ENCODE results near the gene ZNF550.

Gene ZNF550

DNA sequence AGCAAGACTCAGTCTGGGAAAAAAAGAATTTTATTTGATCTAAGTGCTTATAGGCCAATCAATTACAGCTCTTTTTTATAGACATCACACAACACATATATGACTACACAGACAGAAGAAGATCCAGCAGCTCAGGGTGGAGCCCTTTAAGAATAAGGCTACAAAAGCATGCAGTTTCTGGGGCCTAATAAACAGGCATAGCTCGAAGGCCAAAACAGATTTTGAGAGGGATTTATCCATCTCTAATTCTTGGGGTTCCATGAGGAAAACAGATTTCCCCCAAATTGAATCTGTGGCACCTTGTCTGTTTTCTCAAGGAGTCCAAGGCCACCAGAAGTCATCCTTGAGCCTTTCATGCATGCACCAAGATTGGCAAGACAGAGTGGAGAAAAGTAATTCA, 3.9 kb upstream of the ZNF550 start:
- TF ChIP-seq, protein P1, sequence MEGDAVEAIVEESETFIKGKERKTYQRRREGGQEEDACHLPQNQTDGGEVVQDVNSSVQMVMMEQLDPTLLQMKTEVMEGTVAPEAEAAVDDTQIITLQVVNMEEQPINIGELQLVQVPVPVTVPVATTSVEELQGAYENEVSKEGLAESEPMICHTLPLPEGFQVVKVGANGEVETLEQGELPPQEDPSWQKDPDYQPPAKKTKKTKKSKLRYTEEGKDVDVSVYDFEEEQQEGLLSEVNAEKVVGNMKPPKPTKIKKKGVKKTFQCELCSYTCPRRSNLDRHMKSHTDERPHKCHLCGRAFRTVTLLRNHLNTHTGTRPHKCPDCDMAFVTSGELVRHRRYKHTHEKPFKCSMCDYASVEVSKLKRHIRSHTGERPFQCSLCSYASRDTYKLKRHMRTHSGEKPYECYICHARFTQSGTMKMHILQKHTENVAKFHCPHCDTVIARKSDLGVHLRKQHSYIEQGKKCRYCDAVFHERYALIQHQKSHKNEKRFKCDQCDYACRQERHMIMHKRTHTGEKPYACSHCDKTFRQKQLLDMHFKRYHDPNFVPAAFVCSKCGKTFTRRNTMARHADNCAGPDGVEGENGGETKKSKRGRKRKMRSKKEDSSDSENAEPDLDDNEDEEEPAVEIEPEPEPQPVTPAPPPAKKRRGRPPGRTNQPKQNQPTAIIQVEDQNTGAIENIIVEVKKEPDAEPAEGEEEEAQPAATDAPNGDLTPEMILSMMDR (IDR thresholded peaks at IDR 0.05; ENCODE audit: low read depth, low read length): no peak
- in situ Hi-C loops (cut with HindIII; ENCODE audit: low sequenced_read_pairs): no loop called here
- DNase-seq (ENCODE audit: low read depth, low spot score): no peak

DNA sequence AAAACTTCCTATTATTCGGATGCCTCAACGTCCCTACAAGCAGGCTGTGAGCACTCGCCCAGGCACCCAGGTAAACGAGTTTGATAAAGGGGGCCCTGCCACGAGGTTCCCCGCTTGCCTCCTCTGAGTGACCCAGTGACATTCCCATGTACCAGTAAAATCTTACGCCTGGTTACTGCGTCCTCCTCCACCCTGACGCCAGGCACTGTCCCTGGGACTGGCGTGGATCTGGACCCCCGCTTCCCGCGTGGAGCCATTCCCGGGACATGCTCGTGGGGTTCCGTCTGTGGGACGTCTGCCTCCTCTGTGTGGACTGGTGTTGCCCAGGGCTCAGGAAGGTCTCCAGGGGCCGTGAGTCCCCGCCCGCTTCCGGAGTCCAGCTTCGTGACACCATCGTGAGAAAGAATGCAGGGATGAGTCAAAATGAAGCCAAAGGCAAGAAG, 407 bp upstream of the ZNF550 start:
- in situ Hi-C loops (cut with HindIII; ENCODE audit: low sequenced_read_pairs): no loop called here
- TF ChIP-seq, protein P1 (IDR thresholded peaks at IDR 0.05; ENCODE audit: low read depth, low read length): no peak
- DNase-seq (ENCODE audit: low read depth, low spot score): peak; percentile 51
- peak overlapping the region; percentile 91 for H3K4me3 ChIP-seq (ENCODE audit: low read depth, low read length)

More for the DNA sequence above, 3.9 kb upstream of the ZNF550 start:
- H3K4me3 ChIP-seq (ENCODE audit: low read depth, low read length): no peak overlapping the region

DNA sequence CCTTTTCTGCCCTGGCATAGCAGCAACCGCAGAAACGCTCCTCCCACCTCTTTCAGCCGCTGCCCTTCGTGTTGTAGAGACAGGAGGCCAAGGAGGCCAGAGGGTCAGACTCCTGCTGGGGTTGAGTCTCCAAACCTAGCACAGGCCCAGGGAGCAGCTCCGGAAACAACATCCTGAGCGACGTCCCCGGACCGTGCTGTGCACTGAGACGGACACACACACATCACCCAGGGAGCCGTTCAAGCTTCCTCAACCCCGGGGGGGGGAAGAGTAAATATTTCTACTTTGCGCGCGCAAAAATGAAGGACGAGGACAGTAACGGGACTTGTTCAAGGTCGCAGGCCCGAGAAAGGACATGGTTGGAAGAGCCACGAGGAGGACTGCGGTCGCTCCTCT, 657 bp downstream of the ZNF550 start:
- in situ Hi-C loops (cut with HindIII; ENCODE audit: low sequenced_read_pairs): no loop called here
- TF ChIP-seq, protein P1 (IDR thresholded peaks at IDR 0.05; ENCODE audit: low read depth, low read length): no peak
- H3K4me3 ChIP-seq (ENCODE audit: low read depth, low read length): peak overlapping the region; percentile 91
- no peak for DNase-seq (ENCODE audit: low read depth, low spot score)

DNA sequence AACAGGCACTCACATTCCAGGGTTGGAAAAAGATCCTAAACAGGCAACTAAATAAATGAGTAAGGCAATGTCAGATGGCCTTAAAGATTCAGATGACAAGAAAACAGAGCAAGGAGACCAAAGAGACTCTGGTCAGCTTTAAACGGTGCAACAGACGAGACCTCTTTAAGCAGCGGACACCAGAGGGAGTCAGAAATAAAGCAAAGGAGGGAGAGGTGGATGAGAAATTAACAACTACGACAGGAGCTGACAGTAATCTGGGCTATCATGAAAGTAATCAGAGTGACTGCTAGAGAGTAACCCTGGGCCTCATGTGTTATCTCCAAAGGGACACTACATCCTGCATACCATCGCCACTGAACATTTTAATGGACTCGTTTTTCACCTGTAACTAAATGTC, 1.1 kb downstream of the ZNF550 start:
- in situ Hi-C loops (cut with HindIII; ENCODE audit: low sequenced_read_pairs): no loop called here
- TF ChIP-seq, protein P1 (IDR thresholded peaks at IDR 0.05; ENCODE audit: low read depth, low read length): peak; percentile 28
- DNase-seq (ENCODE audit: low read depth, low spot score): peak; percentile 28
- peak overlapping the region; percentile 91 for H3K4me3 ChIP-seq (ENCODE audit: low read depth, low read length)

DNA sequence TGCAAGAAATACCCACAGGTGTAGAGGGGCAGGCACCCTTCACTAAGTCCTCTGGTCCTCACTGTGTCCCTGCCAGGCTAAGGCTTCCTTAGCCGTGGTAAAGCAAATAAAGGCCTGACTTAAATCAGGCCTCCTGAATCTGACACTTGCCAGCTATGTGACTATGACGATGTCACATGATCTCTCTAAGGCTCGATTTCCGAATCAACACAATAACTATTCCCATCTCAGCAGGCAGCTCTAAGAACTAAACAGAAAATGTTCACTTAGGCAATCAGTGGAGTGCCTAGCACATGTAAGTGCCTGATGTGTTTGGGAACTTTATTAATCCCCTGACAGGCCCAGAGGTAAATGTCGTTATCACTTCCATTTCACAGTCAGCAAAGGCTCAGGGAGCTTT, 2.0 kb downstream of the ZNF550 start:
- DNase-seq (ENCODE audit: low read depth, low spot score): no peak
- in situ Hi-C loops (cut with HindIII; ENCODE audit: low sequenced_read_pairs): no loop called here
- TF ChIP-seq, protein P1 (IDR thresholded peaks at IDR 0.05; ENCODE audit: low read depth, low read length): no peak
- H3K4me3 ChIP-seq (ENCODE audit: low read depth, low read length): no peak overlapping the region

DNA sequence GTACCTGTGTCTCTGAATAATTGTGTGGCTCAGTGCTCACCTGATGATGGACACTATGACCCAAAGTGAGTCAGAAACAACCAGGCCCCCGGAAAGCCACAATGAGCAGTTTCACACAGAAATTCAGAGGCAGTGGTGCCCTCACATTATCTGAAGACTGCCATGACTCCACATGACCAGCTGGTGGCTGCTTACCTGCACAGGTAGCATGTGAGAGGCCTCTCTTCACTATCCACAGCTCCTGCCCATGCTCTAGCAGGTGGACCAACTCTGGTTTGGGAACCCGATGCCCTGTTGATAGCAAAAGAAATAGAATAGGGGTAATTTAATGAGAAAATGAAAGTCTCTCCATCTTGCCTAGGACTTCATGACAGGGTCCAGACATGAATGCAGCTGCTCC, 7.2 kb downstream of the ZNF550 start:
- in situ Hi-C loops (cut with HindIII; ENCODE audit: low sequenced_read_pairs): no loop called here
- TF ChIP-seq, protein P1 (IDR thresholded peaks at IDR 0.05; ENCODE audit: low read depth, low read length): no peak
- H3K4me3 ChIP-seq (ENCODE audit: low read depth, low read length): no peak overlapping the region
- no peak for DNase-seq (ENCODE audit: low read depth, low spot score)

DNA sequence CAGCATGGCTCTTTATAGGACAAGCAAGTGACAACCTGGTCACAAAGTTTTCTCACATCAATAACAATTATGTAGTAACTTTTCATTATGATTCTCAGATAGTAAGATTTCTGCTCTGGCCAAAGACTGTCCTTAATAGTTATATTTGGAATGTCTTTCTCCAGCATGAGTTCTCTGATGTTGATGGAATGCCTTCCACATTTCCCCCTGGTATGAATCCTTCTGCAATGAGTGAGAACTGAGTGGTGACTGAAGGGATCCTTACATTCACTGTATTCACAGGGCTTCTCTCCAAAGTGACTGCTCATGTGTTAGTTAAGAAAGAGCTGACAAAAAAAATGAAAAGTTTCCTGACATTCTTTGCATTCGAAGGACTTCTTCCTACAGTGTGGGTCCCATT, 13.2 kb downstream of the ZNF550 start:
- no peak for DNase-seq (ENCODE audit: low read depth, low spot score)
- TF ChIP-seq, protein P1 (IDR thresholded peaks at IDR 0.05; ENCODE audit: low read depth, low read length): no peak
- H3K4me3 ChIP-seq (ENCODE audit: low read depth, low read length): no peak overlapping the region
- in situ Hi-C loops (cut with HindIII; ENCODE audit: low sequenced_read_pairs): no loop called here

All from astrocyte of the spinal cord (primary cell).